K562 (cell line): Measurements from ENCODE around the gene PSD2. TPM values are rescaled to one million over a fixed set of nuclear protein-coding genes. Genes with fewer than 3 reads are reported as not detected.

Experiments
- BCOR ChIP-seq: fragments of 450-650 bp; IDR thresholded peaks from 2 replicates; pipeline ENCODE4 v1.6.1; 2016
- C11orf30 ChIP-seq: fragments of 450-650 bp; IDR thresholded peaks from 2 replicates; pipeline ENCODE4 v1.6.1; 2016; ENCODE audit warnings: low read depth, mild to moderate bottlenecking
- CHD2 ChIP-seq: IDR thresholded peaks from 2 replicates; pipeline ENCODE4 v1.6.1; 2011; ENCODE audit warnings: low read depth, low read length
- CUX1 ChIP-seq: fragments of 200-800 bp; sonication (Bioruptor generic); IDR thresholded peaks from 2 replicates; pipeline ENCODE4 v1.6.1; 2016; ENCODE audit warnings: missing genetic modification characterization, missing compliant biosample characterization
- MGA ChIP-seq: fragments of 450-650 bp; IDR thresholded peaks from 2 replicates; pipeline ENCODE4 v1.6.1; 2016; ENCODE audit warnings: mild to moderate bottlenecking, moderate library complexity
- NR3C1 ChIP-seq: sonication (generic); formaldehyde crosslinking; IDR thresholded peaks from 2 replicates; pipeline ENCODE4 v1.8.1; 2022; ENCODE audit warnings: missing genetic modification reagents
- SMARCB1 ChIP-seq: IDR thresholded peaks from 2 replicates; pipeline ENCODE4 v1.6.1; 2011; ENCODE audit warnings: improper control_type of control experiment, low read depth; ENCODE audit not compliant: insufficient read length
- ZBTB33 ChIP-seq: sonication (generic); formaldehyde crosslinking; IDR thresholded peaks from 2 replicates; pipeline ENCODE4 v1.8.1; 2023; ENCODE audit warnings: mild to moderate bottlenecking, missing genetic modification reagents
- ZFP1 ChIP-seq: fragments of 450-650 bp; formaldehyde crosslinking; IDR thresholded peaks from 2 replicates; pipeline ENCODE4 v1.4.0; 2020; ENCODE audit warnings: mild to moderate bottlenecking, mixed read lengths
- polyA plus RNA-seq, 8 experiments: library from polyadenylated mRNA; depleted of rRNA in 4 of 8; stranded (reverse) in 5 of 8; unstranded in 3 of 8; fragments of >200 nt; fragmentation: Nextera tagmentation in 2 of 8; fragmentation: Illumina TruSeq in 1 of 8; extraction: Ambion mirVana in 2 of 8; extraction: Trizol in 1 of 8; gene quantifications; 2 replicates each; pipeline versions ENCODE4 v1.2.1 to v1.2.3, GENCODE V29; 2011 to 2014; ENCODE audit warnings: inconsistent platforms in 1 of 8, missing spikeins in 1 of 8
- total RNA-seq, 7 experiments: library from RNA; depleted of rRNA in 6 of 7; stranded (reverse); fragments of >200 nt in 6 of 7; fragmentation: Illumina TruSeq in 2 of 7; extraction: Trizol in 2 of 7; gene quantifications; 2 replicates each; pipeline versions ENCODE4 v1.2.1 to v1.2.3, GENCODE V29; 2011 to 2021; ENCODE audit warnings: low replicate concordance in 1 of 7

The PSD2 gene
- total and polyA plus RNA-seq, 9 of the 15 experiments (the other 6 are each of a cell fraction or from before 2014, with no cell fraction given): 0.01 to 0.09 (median 0.04) TPM; not detected in 4

- TF ChIP-seq MGA: peak; percentile 25; the same call in 1 of the 2 replicates
- peak; percentile 49; the same call in 1 of the 2 replicates for TF ChIP-seq C11orf30
- no peak for TF ChIP-seq CUX1
- no peak for TF ChIP-seq BCOR
- no peak for TF ChIP-seq NR3C1 (CRISPR knock-in tag)
- TF ChIP-seq ZBTB33: no peak
- no peak for TF ChIP-seq ZFP1
- no peak for TF ChIP-seq CHD2
- no peak for TF ChIP-seq SMARCB1
These were observed 85.0 kb downstream of the PSD2 start (continued) for GRCh38 chr5:139880416-139881142.
